HEK293 (cell line): Measurements from ENCODE around the gene UMAD1.

ENCODE experiments used
- CTCF ChIA-PET: fragments of 350-600 bp; formaldehyde crosslinking; extraction: SDS; loops from one replicate; lab custom pipeline; 2021; ENCODE audit warnings: antibody characterized with exemption; lab: Yijun Ruan, JAX
- POLR2A ChIA-PET: fragments of 300-600 bp; formaldehyde crosslinking; extraction: SDS; loops from one replicate; lab custom pipeline; 2020; ENCODE audit warnings: antibody characterized with exemption, inconsistent platforms; lab: Yijun Ruan, JAX
- H3K27ac ChIP-seq: fragments of 200-500 bp; sonication (Bioruptor generic); 2 replicates; pipeline ENCODE4 v1.5.1; 2014; ENCODE audit warnings: low read depth, low read length, control low read depth, inconsistent platforms; ENCODE audit errors: extremely low read depth
- H3K36me3 ChIP-seq, 2 experiments: fragments of 200-500 bp in 1 of 2; sonication (Bioruptor generic) in 1 of 2; 1 replicate in 1 of 2; 2 replicates in 1 of 2; pipeline ENCODE4 v1.5.1; 2014 to 2017; ENCODE audit warnings: inconsistent platforms in 2 of 2, low read length in 2 of 2; ENCODE audit not compliant: control insufficient read depth in 2 of 2, insufficient read depth in 1 of 2
- H3K4me1 ChIP-seq: fragments of 200-500 bp; sonication (Bioruptor generic); 2 replicates; pipeline ENCODE4 v1.5.1; 2014; ENCODE audit warnings: mild to moderate bottlenecking, low read length, inconsistent platforms; ENCODE audit not compliant: control insufficient read depth, insufficient read depth
- H3K4me3 ChIP-seq: 2 replicates; pipeline ENCODE4 v1.5.1; 2011; ENCODE audit warnings: low read depth, mild to moderate bottlenecking, control low read depth, low read length, moderate library complexity
- H3K9me3 ChIP-seq: fragments of 200-500 bp; sonication (Bioruptor generic); 2 replicates; pipeline ENCODE4 v1.5.1; 2014; ENCODE audit warnings: low read depth, low read length, inconsistent platforms; ENCODE audit not compliant: control insufficient read depth, insufficient read depth
- BCL11B ChIP-seq: fragments of 450-650 bp; formaldehyde crosslinking; IDR thresholded peaks from 2 replicates; pipeline ENCODE4 v1.5.1; 2016; ENCODE audit warnings: low read depth, missing biosample characterization, missing genetic modification characterization
- EGR2 ChIP-seq: fragments of 450-650 bp; formaldehyde crosslinking; IDR thresholded peaks from 2 replicates; pipeline ENCODE4 v1.5.1; 2016; ENCODE audit warnings: low read depth, missing biosample characterization, missing genetic modification characterization
- GFI1B ChIP-seq: fragments of 450-650 bp; formaldehyde crosslinking; IDR thresholded peaks from 2 replicates; pipeline ENCODE4 v1.5.1; 2016; ENCODE audit warnings: missing biosample characterization, missing genetic modification characterization
- GLI2 ChIP-seq: fragments of 450-650 bp; formaldehyde crosslinking; IDR thresholded peaks from 2 replicates; pipeline ENCODE4; 2017; ENCODE audit warnings: missing biosample characterization, missing genetic modification characterization, low read depth, borderline replicate concordance
- INSM2 ChIP-seq: fragments of 450-650 bp; formaldehyde crosslinking; IDR thresholded peaks from 2 replicates; pipeline ENCODE4 v1.5.1; 2016; ENCODE audit warnings: missing biosample characterization, missing genetic modification characterization
- KLF7 ChIP-seq: fragments of 450-650 bp; formaldehyde crosslinking; IDR thresholded peaks from 2 replicates; pipeline ENCODE4 v1.5.1; 2016; ENCODE audit warnings: missing biosample characterization, missing genetic modification characterization, borderline replicate concordance
- MZF1 ChIP-seq: fragments of 450-650 bp; formaldehyde crosslinking; IDR thresholded peaks from 2 replicates; pipeline ENCODE4 v1.5.1; 2017; ENCODE audit warnings: missing biosample characterization, missing genetic modification characterization, borderline replicate concordance
- PRDM1 ChIP-seq: fragments of 450-650 bp; formaldehyde crosslinking; IDR thresholded peaks from 2 replicates; pipeline ENCODE4; 2016; ENCODE audit warnings: missing biosample characterization, missing genetic modification characterization
- TRIM28 ChIP-seq: IDR thresholded peaks from 2 replicates; pipeline ENCODE4 v1.6.1; 2011; ENCODE audit warnings: low read length, control low read depth, borderline replicate concordance
- WT1 ChIP-seq: fragments of 450-650 bp; formaldehyde crosslinking; IDR thresholded peaks from 2 replicates; pipeline ENCODE4 v1.5.1; 2016; ENCODE audit warnings: missing biosample characterization, missing genetic modification characterization
- ZBTB48 ChIP-seq: fragments of 450-650 bp; formaldehyde crosslinking; IDR thresholded peaks from 2 replicates; pipeline ENCODE4 v1.5.1; 2016; ENCODE audit warnings: missing biosample characterization, missing genetic modification characterization
- ZFHX2 ChIP-seq: fragments of 450-650 bp; formaldehyde crosslinking; conservative IDR thresholded peaks from 2 replicates; pipeline ENCODE4 v1.5.1; 2016; ENCODE audit warnings: missing biosample characterization, missing genetic modification characterization
- ZFP69B ChIP-seq: fragments of 450-650 bp; formaldehyde crosslinking; IDR thresholded peaks from 2 replicates; pipeline ENCODE4 v1.5.1; 2016; ENCODE audit warnings: missing biosample characterization, missing genetic modification characterization
- ZNF23 ChIP-seq: fragments of 450-650 bp; formaldehyde crosslinking; IDR thresholded peaks from 2 replicates; pipeline ENCODE4 v1.5.1; 2016; ENCODE audit warnings: missing biosample characterization, missing genetic modification characterization, borderline replicate concordance
- ZNF24 ChIP-seq: fragments of 450-650 bp; formaldehyde crosslinking; IDR thresholded peaks from 2 replicates; pipeline ENCODE4 v1.5.1; 2016; ENCODE audit warnings: missing biosample characterization, missing genetic modification characterization
- ZNF324 ChIP-seq: fragments of 450-650 bp; formaldehyde crosslinking; IDR thresholded peaks from 2 replicates; pipeline ENCODE4 v1.5.1; 2016; ENCODE audit warnings: missing biosample characterization, missing genetic modification characterization
- ZNF335 ChIP-seq: fragments of 450-650 bp; formaldehyde crosslinking; conservative IDR thresholded peaks from 2 replicates; pipeline ENCODE4 v1.5.1; 2016; ENCODE audit warnings: missing biosample characterization, missing genetic modification characterization
- ZNF341 ChIP-seq: fragments of 450-650 bp; formaldehyde crosslinking; IDR thresholded peaks from 2 replicates; pipeline ENCODE4; 2016; ENCODE audit warnings: low read depth, missing biosample characterization, missing genetic modification characterization
- ZNF596 ChIP-seq: fragments of 450-650 bp; IDR thresholded peaks from 2 replicates; pipeline ENCODE4 v1.5.0; 2018; ENCODE audit warnings: missing biosample characterization, mild to moderate bottlenecking, missing genetic modification characterization, moderate library complexity
- ZNF624 ChIP-seq: fragments of 450-650 bp; formaldehyde crosslinking; IDR thresholded peaks from 2 replicates; pipeline ENCODE4 v1.5.1; 2017; ENCODE audit warnings: missing biosample characterization, missing genetic modification characterization
- ZNF654 ChIP-seq: fragments of 450-650 bp; formaldehyde crosslinking; IDR thresholded peaks from 2 replicates; pipeline ENCODE4 v1.5.1; 2016; ENCODE audit warnings: low read depth, missing biosample characterization, missing genetic modification characterization
- ZNF692 ChIP-seq: fragments of 450-650 bp; formaldehyde crosslinking; IDR thresholded peaks from 2 replicates; pipeline ENCODE4 v1.5.1; 2016; ENCODE audit warnings: missing biosample characterization, missing genetic modification characterization
- ZNF830 ChIP-seq: fragments of 450-650 bp; IDR thresholded peaks from 2 replicates; pipeline ENCODE4 v1.5.0; 2018; ENCODE audit warnings: missing biosample characterization, missing genetic modification characterization, low read depth, mild to moderate bottlenecking, moderate library complexity
- TF ChIP-seq, protein P1 (sequence below): fragments of 450-650 bp; formaldehyde crosslinking; IDR thresholded peaks from 2 replicates; pipeline ENCODE4 v1.5.1; 2016; ENCODE audit warnings: missing biosample characterization, missing genetic modification characterization
- TF ChIP-seq, protein P2 (sequence below): fragments of 450-650 bp; formaldehyde crosslinking; IDR thresholded peaks from 2 replicates; pipeline ENCODE4 v1.5.1; 2016; ENCODE audit warnings: missing biosample characterization, missing genetic modification characterization
- TF ChIP-seq, protein P3 (sequence below): fragments of 450-650 bp; formaldehyde crosslinking; IDR thresholded peaks from 2 replicates; pipeline ENCODE4 v1.5.1; 2017; ENCODE audit warnings: missing biosample characterization, missing genetic modification characterization

The UMAD1 gene

GRCh38 chr7:7639847-7640220 is 718 bp upstream of the UMAD1 start:
- ChIA-PET POLR2A (interaction anchor here (0.9 to 1.8 kb wide), 5 partner anchors 12 to 327 kb away, joined by 3 to 5 read pairs (median 3); no protein-coding TSS in a partner anchor), CTCF (no interaction called here)
- H3K4me1 ChIP-seq = 0 out of 2 replicates have a peak, but pooled peaks cover 3% of the 10 kb centered on the region
- H3K9me3 ChIP-seq = no peaks in the 10 kb centered on the region
- peak overlapping the region; percentile 74 for H3K27ac ChIP-seq
- peak overlapping the region; percentile 98 for H3K4me3 ChIP-seq
- TF ChIP-seq GLI2 (tag by site-specific recombination) (no peak), ZFHX2 (tag by site-specific recombination) (0 out of 2 replicates have a peak, but pooled peaks have one; percentile 22), ZNF324 (tag by site-specific recombination) (no peak), ZNF624 (tag by site-specific recombination) (no peak), ZNF335 (tag by site-specific recombination) (peak; percentile 28; the same call in 1 of the 2 replicates), ZNF654 (no peak), ZNF830 (tag by site-specific recombination) (no peak)
- TF ChIP-seq, protein P1, sequence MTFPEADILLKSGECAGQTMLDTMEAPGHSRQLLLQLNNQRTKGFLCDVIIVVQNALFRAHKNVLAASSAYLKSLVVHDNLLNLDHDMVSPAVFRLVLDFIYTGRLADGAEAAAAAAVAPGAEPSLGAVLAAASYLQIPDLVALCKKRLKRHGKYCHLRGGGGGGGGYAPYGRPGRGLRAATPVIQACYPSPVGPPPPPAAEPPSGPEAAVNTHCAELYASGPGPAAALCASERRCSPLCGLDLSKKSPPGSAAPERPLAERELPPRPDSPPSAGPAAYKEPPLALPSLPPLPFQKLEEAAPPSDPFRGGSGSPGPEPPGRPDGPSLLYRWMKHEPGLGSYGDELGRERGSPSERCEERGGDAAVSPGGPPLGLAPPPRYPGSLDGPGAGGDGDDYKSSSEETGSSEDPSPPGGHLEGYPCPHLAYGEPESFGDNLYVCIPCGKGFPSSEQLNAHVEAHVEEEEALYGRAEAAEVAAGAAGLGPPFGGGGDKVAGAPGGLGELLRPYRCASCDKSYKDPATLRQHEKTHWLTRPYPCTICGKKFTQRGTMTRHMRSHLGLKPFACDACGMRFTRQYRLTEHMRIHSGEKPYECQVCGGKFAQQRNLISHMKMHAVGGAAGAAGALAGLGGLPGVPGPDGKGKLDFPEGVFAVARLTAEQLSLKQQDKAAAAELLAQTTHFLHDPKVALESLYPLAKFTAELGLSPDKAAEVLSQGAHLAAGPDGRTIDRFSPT (tag by site-specific recombination) = no peak
- TF ChIP-seq, protein P2, sequence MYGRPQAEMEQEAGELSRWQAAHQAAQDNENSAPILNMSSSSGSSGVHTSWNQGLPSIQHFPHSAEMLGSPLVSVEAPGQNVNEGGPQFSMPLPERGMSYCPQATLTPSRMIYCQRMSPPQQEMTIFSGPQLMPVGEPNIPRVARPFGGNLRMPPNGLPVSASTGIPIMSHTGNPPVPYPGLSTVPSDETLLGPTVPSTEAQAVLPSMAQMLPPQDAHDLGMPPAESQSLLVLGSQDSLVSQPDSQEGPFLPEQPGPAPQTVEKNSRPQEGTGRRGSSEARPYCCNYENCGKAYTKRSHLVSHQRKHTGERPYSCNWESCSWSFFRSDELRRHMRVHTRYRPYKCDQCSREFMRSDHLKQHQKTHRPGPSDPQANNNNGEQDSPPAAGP (tag by site-specific recombination) = no peak
- peaks cover 8 to 19% of the 10 kb centered on the region in 2 experiments for H3K36me3 ChIP-seq

DNA sequence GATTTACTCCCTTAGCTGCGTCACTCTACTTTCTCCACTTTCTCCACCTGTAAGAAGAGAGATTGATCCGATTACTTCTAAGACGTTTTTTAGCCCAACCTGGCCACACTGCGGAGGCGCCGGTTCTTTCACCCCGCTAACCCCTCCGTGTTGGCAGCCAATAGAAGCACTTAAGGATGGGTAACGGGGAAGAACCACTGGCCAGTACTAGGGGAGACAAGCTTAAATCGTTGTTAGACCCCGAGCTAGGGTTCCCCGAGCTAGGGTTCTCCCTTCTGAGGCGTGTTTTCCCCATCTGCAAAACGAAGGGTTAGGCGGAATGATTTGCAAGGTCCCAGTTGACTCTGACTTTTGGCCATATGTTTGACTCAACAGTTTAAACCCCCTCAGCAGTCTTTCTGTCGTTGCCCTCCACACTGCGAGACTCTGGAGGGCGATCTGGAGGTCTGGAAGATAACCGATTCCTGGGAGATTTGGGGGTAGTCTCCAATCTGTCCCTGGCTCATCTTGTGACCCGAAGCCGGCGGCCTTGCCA is 644 bp downstream of the UMAD1 start:
- Histone ChIP-seq H3K4me1 (0 out of 2 replicates have a peak, but pooled peaks cover 3% of the 10 kb centered on the region), H3K9me3 (no peaks in the 10 kb centered on the region), H3K27ac (peak overlapping the region; percentile 82), H3K36me3 (peaks cover 8 to 17% of the 10 kb centered on the region in 2 experiments), H3K4me3 (peak overlapping the region; percentile 98)
- ChIA-PET CTCF (interaction anchor here (0.6 to 1.1 kb wide), 3 partner anchors 52 to 655 kb away, joined by 3 read pairs; no protein-coding TSS in a partner anchor), POLR2A (interaction anchor here (0.6 to 1.8 kb wide), 11 partner anchors 10 to 1262 kb away, joined by 3 to 7 read pairs (median 3); no protein-coding TSS in a partner anchor)
- TF ChIP-seq ZNF23 (tag by site-specific recombination) (no peak), WT1 (tag by site-specific recombination) (no peak), GFI1B (tag by site-specific recombination) (no peak), EGR2 (0 out of 2 replicates have a peak, but pooled peaks have one; percentile 1), TRIM28 (no peak), BCL11B (tag by site-specific recombination) (0 out of 2 replicates have a peak, but pooled peaks have one; percentile 3), PRDM1 (tag by site-specific recombination) (no peak), ZNF692 (tag by site-specific recombination) (no peak), ZNF596 (tag by site-specific recombination) (no peak), ZNF24 (no peak), ZNF341 (tag by site-specific recombination) (no peak), ZFHX2 (tag by site-specific recombination) (no peak), ZFP69B (tag by site-specific recombination) (no peak), MZF1 (tag by site-specific recombination) (no peak), INSM2 (tag by site-specific recombination) (no peak), ZBTB48 (tag by site-specific recombination) (0 out of 2 replicates have a peak, but pooled peaks have one; percentile 12), KLF7 (no peak)
- TF ChIP-seq, protein P3, sequence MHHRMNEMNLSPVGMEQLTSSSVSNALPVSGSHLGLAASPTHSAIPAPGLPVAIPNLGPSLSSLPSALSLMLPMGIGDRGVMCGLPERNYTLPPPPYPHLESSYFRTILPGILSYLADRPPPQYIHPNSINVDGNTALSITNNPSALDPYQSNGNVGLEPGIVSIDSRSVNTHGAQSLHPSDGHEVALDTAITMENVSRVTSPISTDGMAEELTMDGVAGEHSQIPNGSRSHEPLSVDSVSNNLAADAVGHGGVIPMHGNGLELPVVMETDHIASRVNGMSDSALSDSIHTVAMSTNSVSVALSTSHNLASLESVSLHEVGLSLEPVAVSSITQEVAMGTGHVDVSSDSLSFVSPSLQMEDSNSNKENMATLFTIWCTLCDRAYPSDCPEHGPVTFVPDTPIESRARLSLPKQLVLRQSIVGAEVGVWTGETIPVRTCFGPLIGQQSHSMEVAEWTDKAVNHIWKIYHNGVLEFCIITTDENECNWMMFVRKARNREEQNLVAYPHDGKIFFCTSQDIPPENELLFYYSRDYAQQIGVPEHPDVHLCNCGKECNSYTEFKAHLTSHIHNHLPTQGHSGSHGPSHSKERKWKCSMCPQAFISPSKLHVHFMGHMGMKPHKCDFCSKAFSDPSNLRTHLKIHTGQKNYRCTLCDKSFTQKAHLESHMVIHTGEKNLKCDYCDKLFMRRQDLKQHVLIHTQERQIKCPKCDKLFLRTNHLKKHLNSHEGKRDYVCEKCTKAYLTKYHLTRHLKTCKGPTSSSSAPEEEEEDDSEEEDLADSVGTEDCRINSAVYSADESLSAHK = no peak
